Measurements from ENCODE around the gene NPPB. TPM values are rescaled to one million over a fixed set of nuclear protein-coding genes. Genes with fewer than 3 reads are reported as not detected.

Gene NPPB
- total RNA-seq, 2 donors from 2014 or later, result not detected

DNA sequence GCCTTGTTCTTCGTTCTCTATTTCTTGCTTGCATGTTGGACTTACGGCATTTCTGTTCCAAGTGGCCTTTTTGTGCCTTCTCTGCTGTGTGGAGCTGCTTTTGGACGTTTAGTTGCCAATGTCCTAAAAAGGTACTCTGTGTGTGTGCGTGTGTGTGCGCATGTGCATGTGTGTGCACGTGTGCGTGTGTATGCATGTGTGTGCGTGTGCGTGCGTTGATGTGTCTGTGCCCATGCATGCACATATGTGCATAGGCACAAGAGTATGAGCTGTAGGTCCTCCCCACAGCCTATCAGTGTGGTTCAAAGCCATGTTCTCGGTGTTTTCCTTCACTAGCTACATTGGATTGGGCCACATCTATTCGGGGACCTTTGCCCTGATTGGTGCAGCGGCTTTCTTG lies 24.8 kb downstream of the NPPB start:
- H3K27me3 ChIP-seq, result no peaks in the 10 kb centered on the region
- H3K27ac ChIP-seq, result no peak overlapping the region
- no peak for TF ChIP-seq POLR2A (IDR thresholded peaks at IDR 0.05)
- TF ChIP-seq CTCF (IDR thresholded peaks at IDR 0.05), result no peak
- WGBS, 2 donors, result 92 to 94% methylated on average over 13 of the region's 13 CpGs
- peaks cover 6 to 38% of the 10 kb centered on the region in 2 donors for H3K36me3 ChIP-seq (replicated peaks in 1 of 2; ENCODE audit: insufficient read depth in 1 of 2, low read depth in 2 of 2)
- H3K4me1 ChIP-seq, result no peaks in the 10 kb centered on the region
- DNase-seq (no peak), ATAC-seq (no peak)
- no peaks in the 10 kb centered on the region for H3K9me3 ChIP-seq
- H3K4me3 ChIP-seq, result no peak overlapping the region
- intact Hi-C loops (cut with DNase I), result loop anchor here (10.0 kb wide), 1 partner anchor 131 kb away; no protein-coding TSS in a partner anchor

DNA sequence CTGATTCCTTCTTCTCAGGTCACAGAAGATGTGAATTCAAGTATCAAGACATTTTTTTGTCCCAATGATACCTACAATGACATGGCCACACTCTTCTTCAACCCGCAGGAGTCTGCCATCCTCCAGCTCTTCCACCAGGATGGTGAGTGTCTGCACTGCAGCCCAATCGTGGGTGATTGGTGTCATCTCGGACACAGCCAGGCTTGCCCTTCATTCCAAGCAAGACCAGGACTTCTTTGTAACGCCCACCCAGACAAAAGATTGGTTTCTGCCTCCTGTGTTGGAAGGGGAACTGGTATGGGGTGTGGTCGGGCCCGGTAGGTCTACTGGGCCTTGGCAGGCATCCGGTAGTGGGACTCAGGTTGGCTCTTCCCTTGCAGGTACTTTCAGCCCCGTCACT lies 25.2 kb downstream of the NPPB start:
- no peak overlapping the region for H3K27ac ChIP-seq
- 88 to 94% methylated on average over 8 of the region's 8 CpGs for WGBS, 2 donors
- DNase-seq, result no peak
- H3K4me1 ChIP-seq, result no peaks in the 10 kb centered on the region
- TF ChIP-seq CTCF (IDR thresholded peaks at IDR 0.05), result no peak
- TF ChIP-seq POLR2A (IDR thresholded peaks at IDR 0.05), result no peak
- H3K36me3 ChIP-seq (replicated peaks in 1 of 2; ENCODE audit: insufficient read depth in 1 of 2, low read depth in 2 of 2), result peaks cover 6 to 40% of the 10 kb centered on the region in 2 donors
- no peak overlapping the region for H3K4me3 ChIP-seq
- no peak for ATAC-seq
- no peaks in the 10 kb centered on the region for H3K9me3 ChIP-seq
- no peaks in the 10 kb centered on the region for H3K27me3 ChIP-seq
- intact Hi-C loops (cut with DNase I), result loop anchor here (10.0 kb wide), 1 partner anchor 131 kb away; no protein-coding TSS in a partner anchor

GRCh38 chr1:11831945-11832725 lies 26.6 kb downstream of the NPPB start:
- Histone ChIP-seq H3K27ac (no peak overlapping the region), H3K4me3 (no peak overlapping the region), H3K27me3 (no peaks in the 10 kb centered on the region), H3K4me1 (no peaks in the 10 kb centered on the region), H3K36me3 (replicated peaks in 1 of 2; ENCODE audit: insufficient read depth in 1 of 2, low read depth in 2 of 2) (peaks cover 12 to 39% of the 10 kb centered on the region in 2 donors), H3K9me3 (no peaks in the 10 kb centered on the region)
- DNase-seq, result no peak
- intact Hi-C loops (cut with DNase I), result loop anchor here (10.0 kb wide), 1 partner anchor 133 kb away; no protein-coding TSS in a partner anchor
- WGBS, 2 donors, result 46 to 60% methylated on average over 8 to 9 of the region's 9 CpGs
- ATAC-seq, result no peak
- TF ChIP-seq CTCF (IDR thresholded peaks at IDR 0.05), result no peak

GRCh38 chr1:11828511-11828910 lies 30.2 kb downstream of the NPPB start:
- H3K4me3 ChIP-seq, result no peak overlapping the region
- no peak overlapping the region for H3K27ac ChIP-seq
- ATAC-seq (no peak), DNase-seq (no peak)
- H3K4me1 ChIP-seq, result no peaks in the 10 kb centered on the region
- H3K9me3 ChIP-seq, result no peaks in the 10 kb centered on the region
- H3K27me3 ChIP-seq, result no peaks in the 10 kb centered on the region
- H3K36me3 ChIP-seq (replicated peaks in 1 of 2; ENCODE audit: insufficient read depth in 1 of 2, low read depth in 2 of 2), result peaks cover 7 to 25% of the 10 kb centered on the region in 2 donors
- no peak for TF ChIP-seq POLR2A (IDR thresholded peaks at IDR 0.05)
- TF ChIP-seq CTCF (IDR thresholded peaks at IDR 0.05), result no peak
- intact Hi-C loops (cut with DNase I), result no loop called here
- WGBS, 2 donors, result 90 to 92% methylated on average over 19 of the region's 19 CpGs

DNA sequence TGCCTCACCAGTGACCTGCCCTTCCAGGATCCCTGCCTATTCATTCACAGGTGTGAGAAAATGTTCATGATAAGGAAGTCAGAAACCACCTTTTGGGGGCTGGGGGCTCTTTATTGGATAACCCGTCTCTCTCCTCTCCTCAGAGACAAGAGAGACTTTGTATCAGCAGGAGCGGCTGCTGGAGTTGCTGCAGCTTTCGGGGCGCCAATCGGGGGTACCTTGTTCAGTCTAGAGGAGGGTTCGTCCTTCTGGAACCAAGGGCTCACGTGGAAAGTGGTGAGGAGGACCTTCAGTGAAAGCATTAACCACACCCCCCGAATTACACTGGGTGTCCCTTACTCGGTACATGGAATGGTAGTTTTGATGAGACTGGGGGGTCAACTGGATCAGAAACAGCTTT lies 31.8 kb downstream of the NPPB start:
- TF ChIP-seq CTCF (IDR thresholded peaks at IDR 0.05) (no peak), POLR2A (IDR thresholded peaks at IDR 0.05) (no peak)
- Histone ChIP-seq H3K9me3 (no peaks in the 10 kb centered on the region), H3K27me3 (no peaks in the 10 kb centered on the region), H3K4me1 (no peaks in the 10 kb centered on the region), H3K27ac (no peak overlapping the region), H3K4me3 (no peak overlapping the region), H3K36me3 (replicated peaks in 1 of 2; ENCODE audit: insufficient read depth in 1 of 2, low read depth in 2 of 2) (peaks cover 5 to 23% of the 10 kb centered on the region in 2 donors)
- WGBS, 2 donors, result 86 to 92% methylated on average over 4 to 9 of the region's 9 CpGs
- ATAC-seq (no peak), DNase-seq (no peak)
- intact Hi-C loops (cut with DNase I), result no loop called here
